H1 (cell line): ENCODE measurements around the gene IRF2BP1. TPM values are rescaled to one million over a fixed set of nuclear protein-coding genes. Genes with fewer than 3 reads are reported as not detected.

ENCODE experiments used
- CTCF ChIA-PET: fragments of 300-600 bp; sonication (Branson Sonifier 250); formaldehyde crosslinking; loops from one replicate; lab custom pipeline; 2021; ENCODE audit not compliant: partially characterized antibody; lab: Charles Lee
- POLR2A ChIA-PET: fragments of 300-600 bp; sonication (Branson Sonifier 250); formaldehyde crosslinking; loops from one replicate; lab custom pipeline; 2021; ENCODE audit warnings: inconsistent platforms; ENCODE audit not compliant: partially characterized antibody; lab: Charles Lee
- DNase-seq, 2 experiments: peaks; one replicate each; pipeline versions ENCODE4 v3.0.0 to v3.0.0-alpha.2; 2010 to 2022; ENCODE audit warnings: low spot score in 2 of 2, low read depth in 1 of 2, mixed read lengths in 1 of 2
- FAIRE-seq: peaks from 2 replicates; lab custom pipeline; 2011; peaks lifted over from hg19 to GRCh38; lab: Jason Lieb, UNC
- H2AFZ ChIP-seq: 2 replicates; pipeline ENCODE4 v1.8.1; 2012; ENCODE audit warnings: low read length, inconsistent platforms
- H2AK5ac ChIP-seq: 2 replicates; pipeline ENCODE4 v1.6.1; 2013; ENCODE audit warnings: low read depth, low read length
- H2BK120ac ChIP-seq: replicated peaks from 2 replicates; pipeline ENCODE3; 2013; ENCODE audit warnings: low read depth, low read length, inconsistent platforms
- H2BK12ac ChIP-seq: 2 replicates; pipeline ENCODE4 v1.6.1; 2013; ENCODE audit warnings: low read depth, low read length
- H2BK15ac ChIP-seq: 2 replicates; pipeline ENCODE4 v1.6.1; 2013; ENCODE audit warnings: low read length
- H2BK20ac ChIP-seq: 2 replicates; pipeline ENCODE4 v1.6.1; 2013; ENCODE audit warnings: low read length
- H2BK5ac ChIP-seq: 2 replicates; pipeline ENCODE4 v1.6.1; 2013; ENCODE audit warnings: low read depth, low read length
- H3K14ac ChIP-seq: 2 replicates; pipeline ENCODE4 v1.6.1; 2013; ENCODE audit warnings: inconsistent platforms; ENCODE audit not compliant: insufficient read length
- H3K18ac ChIP-seq: 2 replicates; pipeline ENCODE4 v1.6.1; 2013; ENCODE audit warnings: low read length; ENCODE audit errors: extremely low read depth
- H3K23ac ChIP-seq: 2 replicates; pipeline ENCODE4 v1.6.1; 2013; ENCODE audit warnings: inconsistent platforms; ENCODE audit not compliant: insufficient read length
- H3K23me2 ChIP-seq: 2 replicates; pipeline ENCODE4 v1.6.1; 2013; ENCODE audit warnings: low read depth, low read length
- H3K27ac ChIP-seq: 2 replicates; pipeline ENCODE4 v1.6.1; 2011; ENCODE audit warnings: low read depth, low read length, inconsistent platforms
- H3K27me3 ChIP-seq, 4 experiments: replicated peaks in 1 of 4; 1 replicate in 1 of 4; 2 replicates in 3 of 4; pipeline versions ENCODE4 v1.6.1 to v1.8.1; 2011 to 2013; ENCODE audit warnings: low read length in 3 of 4, mild to moderate bottlenecking in 3 of 4, inconsistent platforms in 2 of 4, mixed read lengths in 2 of 4, moderate library complexity in 1 of 4; ENCODE audit not compliant: control insufficient read depth in 3 of 4, insufficient read depth in 3 of 4; ENCODE audit errors: extremely low read depth in 1 of 4
- H3K36me3 ChIP-seq, 4 experiments: 2 replicates each; pipeline versions ENCODE4 v1.6.1 to v1.8.1; 2011 to 2013; ENCODE audit warnings: mild to moderate bottlenecking in 4 of 4, low read length in 3 of 4, moderate library complexity in 2 of 4, control low read depth in 1 of 4, inconsistent platforms in 1 of 4; ENCODE audit not compliant: insufficient read depth in 4 of 4, control insufficient read depth in 2 of 4
- H3K4ac ChIP-seq: replicated peaks from 2 replicates; pipeline ENCODE3; 2013; ENCODE audit warnings: low read length, low read depth, mixed read lengths, inconsistent platforms; ENCODE audit not compliant: insufficient read length
- H3K4me1 ChIP-seq, 4 experiments: replicated peaks in 1 of 4; 1 replicate in 1 of 4; 2 replicates in 3 of 4; pipeline versions ENCODE4 v1.6.1 to v1.8.1; 2011 to 2013; ENCODE audit warnings: low read length in 3 of 4, inconsistent platforms in 2 of 4, mixed read lengths in 1 of 4; ENCODE audit not compliant: insufficient read depth in 4 of 4, control insufficient read depth in 3 of 4
- H3K4me2 ChIP-seq, 2 experiments: 2 replicates each; pipeline versions ENCODE4 v1.6.1 to v1.8.1; 2011 to 2013; ENCODE audit warnings: low read depth in 2 of 2, low read length in 2 of 2, control low read depth in 1 of 2, inconsistent platforms in 1 of 2, mild to moderate bottlenecking in 1 of 2; ENCODE audit not compliant: insufficient read depth in 1 of 2
- H3K4me3 ChIP-seq, 4 experiments: fragments of 200-600, 300-600 bp in 1 of 4; sonication (generic), shearing (Covaris generic), sonication (Bioruptor Twin) in 1 of 4; 2 replicates each; pipeline versions ENCODE4 v1.5.1 to v1.8.1; 2011 to 2016; ENCODE audit warnings: low read length in 4 of 4, low read depth in 3 of 4, control low read depth in 2 of 4, inconsistent platforms in 2 of 4, mild to moderate bottlenecking in 2 of 4, mixed read lengths in 1 of 4, moderate library complexity in 1 of 4; ENCODE audit not compliant: insufficient read depth in 2 of 4; ENCODE audit errors: extremely low read depth in 1 of 4
- H3K56ac ChIP-seq: replicated peaks from 2 replicates; pipeline ENCODE3; 2013; ENCODE audit warnings: low read depth, mild to moderate bottlenecking, mixed read lengths, low read length, inconsistent platforms; ENCODE audit not compliant: insufficient read length
- H3K79me1 ChIP-seq: 2 replicates; pipeline ENCODE4 v1.6.1; 2013; ENCODE audit warnings: low read depth, low read length, control low read depth
- H3K79me2 ChIP-seq, 2 experiments: 2 replicates each; pipeline versions ENCODE4 v1.6.1 to v1.8.1; 2012 to 2013; ENCODE audit warnings: low read length in 2 of 2, mild to moderate bottlenecking in 2 of 2, inconsistent platforms in 1 of 2; ENCODE audit not compliant: insufficient read depth in 2 of 2, control insufficient read depth in 1 of 2
- H3K9ac ChIP-seq, 4 experiments: replicated peaks in 1 of 4; 1 replicate in 1 of 4; 2 replicates in 3 of 4; pipeline versions ENCODE4 v1.6.1 to v1.8.1; 2011 to 2013; ENCODE audit warnings: low read depth in 3 of 4, low read length in 3 of 4, control low read depth in 2 of 4, mild to moderate bottlenecking in 2 of 4, moderate library complexity in 2 of 4, inconsistent platforms in 1 of 4; ENCODE audit errors: extremely low read depth in 1 of 4
- H3K9me3 ChIP-seq, 2 experiments: 2 replicates each; pipeline versions ENCODE4 v1.6.1 to v1.8.1; 2012 to 2013; ENCODE audit warnings: mild to moderate bottlenecking in 2 of 2, moderate library complexity in 2 of 2, control low read depth in 1 of 2, inconsistent platforms in 1 of 2, low read depth in 1 of 2, low read length in 1 of 2, mixed read lengths in 1 of 2; ENCODE audit not compliant: insufficient read depth in 2 of 2
- H4K20me1 ChIP-seq, 2 experiments: replicated peaks in 1 of 2; 2 replicates each; pipeline versions ENCODE3 to v1.8.1; 2011 to 2013; ENCODE audit warnings: inconsistent platforms in 2 of 2, low read length in 2 of 2, mild to moderate bottlenecking in 1 of 2; ENCODE audit not compliant: insufficient read depth in 2 of 2, control insufficient read depth in 1 of 2
- H4K5ac ChIP-seq: 2 replicates; pipeline ENCODE4 v1.6.1; 2013; ENCODE audit warnings: low read length, low read depth, mixed read lengths, inconsistent platforms; ENCODE audit not compliant: insufficient read length
- H4K8ac ChIP-seq: 2 replicates; pipeline ENCODE4 v1.8.0; 2013; ENCODE audit warnings: mild to moderate bottlenecking, moderate library complexity, low read length, inconsistent platforms; ENCODE audit not compliant: insufficient read depth; ENCODE audit errors: extremely low read depth
- H4K91ac ChIP-seq: replicated peaks from 2 replicates; pipeline ENCODE3; 2013; ENCODE audit warnings: low read length, mixed read lengths, inconsistent platforms; ENCODE audit not compliant: insufficient read length
- BCL11A ChIP-seq, 2 experiments: IDR thresholded peaks; one replicate each; pipeline ENCODE4 v1.6.1; 2011; ENCODE audit warnings: low read depth in 2 of 2, low read length in 2 of 2, mild to moderate bottlenecking in 2 of 2
- CTCF ChIP-seq, 3 experiments: IDR thresholded peaks; 1 replicate in 2 of 3; 2 replicates in 1 of 3; pipeline versions ENCODE4 v1.5.1 to v1.6.1; 2011; ENCODE audit warnings: low read length in 3 of 3, mild to moderate bottlenecking in 3 of 3, inconsistent platforms in 2 of 3, low read depth in 1 of 3, moderate library complexity in 1 of 3; ENCODE audit not compliant: insufficient read depth in 1 of 3; ENCODE audit errors: control extremely low read depth in 1 of 3
- E2F6 ChIP-seq: IDR thresholded peaks from 2 replicates; pipeline ENCODE4 v1.6.1; 2012; ENCODE audit warnings: inconsistent platforms
- GTF2F1 ChIP-seq: IDR thresholded peaks from 2 replicates; pipeline ENCODE4 v1.6.1; 2012; ENCODE audit warnings: low read depth, low read length, improper control_type of control experiment, borderline replicate concordance
- JUN ChIP-seq: IDR thresholded peaks from 2 replicates; pipeline ENCODE4 v1.6.1; 2011; ENCODE audit warnings: low read depth, mild to moderate bottlenecking, improper control_type of control experiment, low read length
- RAD21 ChIP-seq, 2 experiments: IDR thresholded peaks in 1 of 2; conservative IDR thresholded peaks in 1 of 2; 2 replicates each; pipeline ENCODE4 v1.6.1; 2011; ENCODE audit warnings: low read depth in 2 of 2, low read length in 2 of 2, improper control_type of control experiment in 1 of 2, inconsistent platforms in 1 of 2, mild to moderate bottlenecking in 1 of 2, moderate library complexity in 1 of 2
- SP2 ChIP-seq: IDR thresholded peaks from 2 replicates; pipeline ENCODE4 v1.6.1; 2012; ENCODE audit warnings: mild to moderate bottlenecking, low read length, inconsistent platforms
- TBP ChIP-seq: IDR thresholded peaks from 2 replicates; pipeline ENCODE4 v1.6.1; 2011; ENCODE audit warnings: low read depth, low read length, improper control_type of control experiment
- WGBS, 2 experiments: shearing (Covaris generic) in 1 of 2; methylation state at CpG; one replicate each; pipeline versions ENCODE4 v1.1.6 to v1.1.7; 2013 to 2015; ENCODE audit warnings: low lambda C conversion rate in 2 of 2, mixed read lengths in 2 of 2, inconsistent platforms in 1 of 2, low coverage in 1 of 2, missing lambda C conversion rate in 1 of 2; ENCODE audit not compliant: insufficient replicate concordance in 2 of 2, insufficient coverage in 1 of 2, insufficient read length in 1 of 2; ENCODE audit errors: extremely low coverage in 1 of 2, missing lambda C conversion rate in 1 of 2; 5-methylcytosine and 5-hydroxymethylcytosine counted together
- polyA plus RNA-seq, 7 experiments: library from polyadenylated mRNA; depleted of rRNA in 3 of 7; stranded (reverse) in 5 of 7; unstranded in 2 of 7; fragments of >200 nt in 5 of 7; fragments of 200-250 nt in 2 of 7; gene quantifications; 1 replicate in 5 of 7; 2 replicates in 1 of 7; 4 replicates in 1 of 7; pipeline versions ENCODE4 v1.2.1 to v1.2.3, GENCODE V29; 2011 to 2013; ENCODE audit warnings: missing spikeins in 2 of 7, mixed read lengths in 2 of 7
- total RNA-seq: library from RNA; stranded (reverse); fragmentation: NEBNext Ultra II Directional; extraction: Animal tissue kit (Norgen Biotek cat#: 25700); gene quantifications from 2 replicates; pipeline ENCODE4 v1.2.1, GENCODE V29; 2021

IRF2BP1 gene
- total and polyA plus RNA-seq, 2 of the 8 experiments (the other 6 are each of a cell fraction or from before 2014, with no cell fraction given) = 12.1 to 24.4 TPM

GRCh38 chr19:45848922-45849321 lies 37.0 kb downstream of the IRF2BP1 start:
- DNase-seq = no peak
- Histone ChIP-seq H3K18ac (no peak overlapping the region), H3K27ac (no peak overlapping the region), H3K23me2 (no peaks in the 10 kb centered on the region), H3K4me3 (no peak overlapping the region), H4K20me1 (peaks cover 3 to 19% of the 10 kb centered on the region in 2 experiments), H4K8ac (no peak overlapping the region), H4K91ac (no peak overlapping the region), H3K4ac (no peak overlapping the region), H3K79me2 (no peaks in the 10 kb centered on the region), H2BK12ac (no peak overlapping the region), H3K9ac (no peak overlapping the region), H2BK20ac (no peak overlapping the region), H3K36me3 (peaks cover 40 to 77% (median 59%) of the 10 kb centered on the region in 4 experiments), H3K23ac (no peak overlapping the region), H3K4me2 (no peak overlapping the region), H3K27me3 (no peaks in the 10 kb centered on the region; a peak in 1 of 7 replicates), H2BK5ac (no peak overlapping the region), H2AK5ac (no peak overlapping the region), H2AFZ (no peak overlapping the region), H3K9me3 (no peaks in the 10 kb centered on the region), H2BK120ac (no peak overlapping the region), H3K14ac (no peak overlapping the region), H3K79me1 (no peaks in the 10 kb centered on the region), H3K56ac (no peak overlapping the region), H3K4me1 (no peaks in the 10 kb centered on the region), H2BK15ac (no peak overlapping the region), H4K5ac (no peak overlapping the region)
- TF ChIP-seq JUN = no peak
- TF ChIP-seq RAD21 (IDR thresholded peaks at IDR 0.05 in 1 of 2, conservative IDR thresholded peaks at IDR 0.05 in 1 of 2; ENCODE audit: low read depth in 2 of 2, low read length in 2 of 2) = 0 out of 4 replicates have a peak, but pooled peaks of 1 of the 2 experiments have one; percentile 3
- no peak for TF ChIP-seq E2F6
- TF ChIP-seq SP2 = no peak
- no peak for TF ChIP-seq TBP
- peak in 2 of 3 experiments; percentile 12 to 28; a peak in 2 of 4 replicates for TF ChIP-seq CTCF (IDR thresholded peaks at IDR 0.05; ENCODE audit: control extremely low read depth in 1 of 3, insufficient read depth in 1 of 3, low read depth in 1 of 3, low read length in 3 of 3)
- TF ChIP-seq BCL11A (IDR thresholded peaks at IDR 0.05; ENCODE audit: low read depth in 2 of 2, low read length in 2 of 2) = no peak
- TF ChIP-seq GTF2F1 = no peak
- ChIA-PET POLR2A (no interaction called here), CTCF (interaction anchor here (1.2 to 3.5 kb wide), 11 partner anchors 10 to 34 kb away, joined by 3 to 13 read pairs (median 6); partner anchors contain the start of genes FOXA3 and SYMPK)
- FAIRE-seq = no peak
- WGBS, 2 experiments = 94% methylated on average over 4 of the region's 4 CpGs; no CpG with 5 or more reads in 1 of the 2 experiments
